Fibroblast of mammary gland (primary cell): ENCODE results near the gene NUP107.

ENCODE experiments used
- DNase-seq: peaks from one replicate; pipeline ENCODE4 v3.0.0-alpha.2; 2010; ENCODE audit warnings: low read depth
- H3K4me3 ChIP-seq: 2 replicates; pipeline ENCODE4 v1.5.1; 2011; ENCODE audit warnings: low read depth, mild to moderate bottlenecking, low read length, moderate library complexity; ENCODE audit not compliant: control insufficient read depth
- TF ChIP-seq, protein P1 (sequence below): conservative IDR thresholded peaks from 2 replicates; pipeline ENCODE4 v1.5.1; 2011; ENCODE audit warnings: low read depth, low read length, inconsistent platforms; ENCODE audit not compliant: control insufficient read depth, insufficient read depth

NUP107 gene

GRCh38 chr12:68749443-68749842 lies 62.7 kb downstream of the NUP107 start:
- H3K4me3 ChIP-seq, result no peak overlapping the region
- TF ChIP-seq, protein P1, sequence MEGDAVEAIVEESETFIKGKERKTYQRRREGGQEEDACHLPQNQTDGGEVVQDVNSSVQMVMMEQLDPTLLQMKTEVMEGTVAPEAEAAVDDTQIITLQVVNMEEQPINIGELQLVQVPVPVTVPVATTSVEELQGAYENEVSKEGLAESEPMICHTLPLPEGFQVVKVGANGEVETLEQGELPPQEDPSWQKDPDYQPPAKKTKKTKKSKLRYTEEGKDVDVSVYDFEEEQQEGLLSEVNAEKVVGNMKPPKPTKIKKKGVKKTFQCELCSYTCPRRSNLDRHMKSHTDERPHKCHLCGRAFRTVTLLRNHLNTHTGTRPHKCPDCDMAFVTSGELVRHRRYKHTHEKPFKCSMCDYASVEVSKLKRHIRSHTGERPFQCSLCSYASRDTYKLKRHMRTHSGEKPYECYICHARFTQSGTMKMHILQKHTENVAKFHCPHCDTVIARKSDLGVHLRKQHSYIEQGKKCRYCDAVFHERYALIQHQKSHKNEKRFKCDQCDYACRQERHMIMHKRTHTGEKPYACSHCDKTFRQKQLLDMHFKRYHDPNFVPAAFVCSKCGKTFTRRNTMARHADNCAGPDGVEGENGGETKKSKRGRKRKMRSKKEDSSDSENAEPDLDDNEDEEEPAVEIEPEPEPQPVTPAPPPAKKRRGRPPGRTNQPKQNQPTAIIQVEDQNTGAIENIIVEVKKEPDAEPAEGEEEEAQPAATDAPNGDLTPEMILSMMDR, result no peak
- DNase-seq, result no peak

GRCh38 chr12:68749861-68750260 lies 63.1 kb downstream of the NUP107 start:
- no peak for DNase-seq
- H3K4me3 ChIP-seq, result no peak overlapping the region
- TF ChIP-seq, protein P1, result no peak

DNA sequence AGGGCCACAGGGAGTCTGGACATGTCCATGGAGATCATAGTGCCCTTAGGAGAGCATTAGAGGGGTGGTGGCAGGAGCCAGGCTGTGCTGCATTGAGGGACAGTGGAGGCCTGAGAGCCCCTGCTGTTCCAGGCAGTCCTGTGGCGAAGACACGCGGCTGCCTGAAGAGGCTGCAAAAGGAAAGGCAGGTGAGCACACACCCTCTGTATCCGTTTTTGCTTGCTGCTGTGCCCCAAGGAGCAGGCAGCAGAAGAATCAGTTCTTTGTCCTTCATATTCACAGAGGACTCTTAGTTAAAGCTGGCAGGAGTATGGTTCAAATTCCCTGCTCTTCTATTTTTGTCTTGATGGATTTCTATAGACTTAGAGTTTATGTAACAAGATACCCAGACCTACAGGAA lies 63.7 kb downstream of the NUP107 start:
- DNase-seq, result no peak
- TF ChIP-seq, protein P1, result no peak
- H3K4me3 ChIP-seq, result no peak overlapping the region

GRCh38 chr12:68755536-68756243 lies 68.9 kb downstream of the NUP107 start:
- no peak for DNase-seq
- no peak overlapping the region for H3K4me3 ChIP-seq
- TF ChIP-seq, protein P1, result no peak

DNA sequence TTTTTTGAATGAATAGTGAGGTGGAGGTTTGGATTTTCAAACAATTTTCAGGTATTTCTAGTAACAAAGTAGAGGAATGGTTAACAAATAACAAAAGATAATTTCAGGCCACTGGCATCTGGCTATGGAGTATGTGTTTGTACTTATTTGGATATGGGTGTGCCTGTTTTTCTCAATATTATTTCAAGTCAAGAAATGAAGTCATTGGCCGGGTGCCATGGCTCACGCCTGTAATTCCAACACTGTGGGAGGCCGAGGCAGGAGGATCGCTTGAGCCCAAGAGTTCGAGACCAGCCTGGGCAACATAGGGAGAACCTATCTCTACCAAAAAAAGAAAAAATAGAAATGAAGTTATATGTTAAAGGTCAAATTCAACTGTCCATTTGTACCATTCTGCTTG lies 73.1 kb downstream of the NUP107 start:
- DNase-seq, result no peak
- no peak overlapping the region for H3K4me3 ChIP-seq
- TF ChIP-seq, protein P1, result no peak

DNA sequence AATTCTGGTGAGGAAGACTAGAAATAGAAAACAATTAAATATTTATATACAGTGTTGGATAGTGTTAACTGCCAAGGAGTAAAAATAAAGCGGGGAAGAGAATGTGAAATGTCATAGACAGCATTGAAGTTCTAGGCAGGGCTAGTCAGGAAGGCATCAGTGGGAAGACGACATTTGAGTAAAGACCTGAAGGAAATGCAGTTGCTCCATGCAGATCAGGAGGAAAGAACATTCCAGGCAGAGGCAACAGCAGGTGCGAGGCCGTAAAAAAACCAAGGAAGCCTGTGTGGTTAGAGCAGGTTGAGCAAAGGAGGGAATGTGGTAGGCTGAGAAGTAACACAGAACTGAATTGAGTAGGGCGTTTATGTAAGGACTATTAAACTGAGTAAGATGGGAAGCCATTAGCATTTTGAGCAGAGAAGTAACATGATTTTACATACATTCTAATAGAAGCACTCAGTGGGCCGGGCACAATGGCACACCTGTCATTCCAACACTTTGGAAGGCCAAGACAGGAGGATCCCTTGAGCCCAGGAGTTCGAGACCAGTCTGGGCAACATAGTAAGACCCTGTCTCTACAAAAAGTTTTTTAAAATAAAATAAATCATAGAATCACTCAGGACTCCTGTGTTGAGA lies 74.1 kb downstream of the NUP107 start:
- no peak overlapping the region for H3K4me3 ChIP-seq
- DNase-seq, result no peak
- TF ChIP-seq, protein P1, result no peak

- TF ChIP-seq, protein P1, result no peak
- no peak overlapping the region for H3K4me3 ChIP-seq
- no peak for DNase-seq
Observed at GRCh38 chr12:68761442-68761812, 74.6 kb downstream of the NUP107 start.
